Spleen (tissue), 11 donors: ENCODE results near the gene PKMYT1. TPM values are rescaled to one million over a fixed set of nuclear protein-coding genes. Genes with fewer than 3 reads are reported as not detected.

Experiments
- DNase-seq: peaks from one replicate; pipeline ENCODE4 v3.0.0-alpha.2; 2020
- H3K27ac ChIP-seq, 8 donors: fragments of 200-600 bp; sonication (generic) in 7 of 8; 1 replicate in 4 of 8; 2 replicates in 4 of 8; pipeline versions ENCODE4 v1.5.0 to v1.8.0; 2016 to 2021; ENCODE audit warnings: inconsistent platforms in 4 of 8, mild to moderate bottlenecking in 4 of 8, moderate library complexity in 1 of 8
- H3K27me3 ChIP-seq, 7 donors: fragments of 200-600 bp; sonication (generic) in 6 of 7; replicated peaks in 1 of 7; 1 replicate in 4 of 7; 2 replicates in 3 of 7; pipeline versions ENCODE4 v1.5.0 to v1.8.0; 2016 to 2021; ENCODE audit warnings: inconsistent platforms in 3 of 7, mild to moderate bottlenecking in 1 of 7
- H3K36me3 ChIP-seq, 6 donors: fragments of 200-600 bp; sonication (generic) in 5 of 6; 1 replicate in 4 of 6; 2 replicates in 2 of 6; pipeline versions ENCODE4 v1.5.0 to v1.8.0; 2016 to 2021; ENCODE audit warnings: inconsistent platforms in 2 of 6
- H3K4me1 ChIP-seq, 6 donors: fragments of 200-600 bp; sonication (generic) in 5 of 6; 1 replicate in 3 of 6; 2 replicates in 3 of 6; pipeline versions ENCODE4 v1.5.0 to v1.8.0; 2016 to 2021; ENCODE audit warnings: inconsistent platforms in 3 of 6
- H3K4me3 ChIP-seq, 8 donors: fragments of 200-600 bp; sonication (generic) in 7 of 8; 1 replicate in 4 of 8; 2 replicates in 4 of 8; pipeline versions ENCODE4 v1.5.0 to v1.8.0; 2016 to 2021; ENCODE audit warnings: inconsistent platforms in 4 of 8, mild to moderate bottlenecking in 4 of 8, moderate library complexity in 2 of 8
- H3K9me3 ChIP-seq, 8 donors: fragments of 200-600 bp; sonication (generic) in 7 of 8; 1 replicate in 4 of 8; 2 replicates in 4 of 8; pipeline versions ENCODE4 v1.5.0 to v1.8.0; 2016 to 2021; ENCODE audit warnings: inconsistent platforms in 4 of 8
- CTCF ChIP-seq, 11 experiments: fragments of 200-600 bp in 7 of 11; fragments of 450-650 bp in 4 of 11; sonication (generic) in 4 of 11; IDR thresholded peaks in 8 of 11; conservative IDR thresholded peaks in 3 of 11; 1 replicate in 7 of 11; 2 replicates in 4 of 11; pipeline versions ENCODE4 v1.4.0 to v1.8.0; 2016 to 2021; ENCODE audit warnings: antibody characterized with exemption in 11 of 11, inconsistent platforms in 4 of 11, mild to moderate bottlenecking in 1 of 11
- POLR2A ChIP-seq, 3 donors: fragments of 450-650 bp; IDR thresholded peaks; one replicate each; pipeline ENCODE4 v1.5.1; 2017; ENCODE audit warnings: antibody characterized with exemption in 3 of 3, mild to moderate bottlenecking in 1 of 3
- POLR2AphosphoS5 ChIP-seq, 3 donors: sonication (generic); formaldehyde crosslinking; IDR thresholded peaks; one replicate each; pipeline ENCODE4 v1.5.1; 2017; ENCODE audit warnings: antibody characterized with exemption in 3 of 3
- WGBS, 5 donors: extraction: QIAGEN DNeasy Blood & Tissue Kit in 3 of 5; methylation state at CpG; one replicate each; pipeline versions ENCODE4 v1.1.5 to v1.1.7; 2013 to 2018; 5-methylcytosine and 5-hydroxymethylcytosine counted together
- intact Hi-C: fragments of 100-400 bp; cut with DNase I; formaldehyde crosslinking; loops from one replicate; pipeline ENCODE4 v1.15.0; 2023; ENCODE audit warnings: low total_unique reads
- polyA plus RNA-seq, 3 donors: library from polyadenylated mRNA; stranded (reverse); fragments of 200-250 nt; gene quantifications; one replicate each; pipeline ENCODE4 v1.2.1, GENCODE V29; 2013
- total RNA-seq, 7 donors: library from RNA; depleted of rRNA in 3 of 7; stranded (reverse); fragments of >200 nt in 3 of 7; fragmentation: NEBNext Ultra II Directional in 4 of 7; extraction: Animal tissue kit (Norgen Biotek cat#: 25700) in 4 of 7; gene quantifications; one replicate each; pipeline versions ENCODE4 v1.1.0 to v1.2.1, GENCODE V29; 2016 to 2021
- donor health status: healthy with polysubstance abuse.
- donor health status: DM: no; HTN: no; CAD: no; lungs with moderate emphysema.
- donor health status: DM: no; HTN: no; CAD: no.
- donor health status: Bipolar disorder and iron deficiency.
- donor health status: healthy.
- donor health status: DM: no; HTN: no; CAD: no.
- donor health status: DM: yes; HTN: yes; CAD: no.

The PKMYT1 gene
- total and polyA plus RNA-seq, 10 donors = 3.3 to 11.3 (median 6.2) TPM

- peaks cover 0 to 15% (median 8%) of the 10 kb centered on the region in 7 donors for H3K27me3 ChIP-seq
- intact Hi-C loops = no loop called here
- WGBS, 5 donors = 47 to 63% (median 56%) methylated on average over 8 of the region's 8 CpGs
- peak overlapping the region; percentile 94 to 97 (median 95) for H3K27ac ChIP-seq
- DNase-seq = peak; percentile 78
- H3K9me3 ChIP-seq = no peaks in the 10 kb centered on the region
- no peak for TF ChIP-seq POLR2A (IDR thresholded peaks at IDR 0.05)
- no peak for TF ChIP-seq CTCF (IDR thresholded peaks at IDR 0.05 in 8 of 11, conservative IDR thresholded peaks at IDR 0.05 in 3 of 11)
- no peak for TF ChIP-seq POLR2AphosphoS5 (IDR thresholded peaks at IDR 0.05)
- peaks cover 42 to 85% (median 70%) of the 10 kb centered on the region in 6 donors for H3K4me1 ChIP-seq
- peaks cover 0 to 26% (median 18%) of the 10 kb centered on the region in 6 donors for H3K36me3 ChIP-seq
- peak overlapping the region in 7 of 8 donors; percentile 50 to 86 (median 65) for H3K4me3 ChIP-seq
These were observed 42.6 kb upstream of the PKMYT1 start for GRCh38 chr16:3022684-3023414.

- H3K4me1 ChIP-seq = peaks cover 41 to 85% (median 70%) of the 10 kb centered on the region in 6 donors
These were observed 42.0 kb upstream of the PKMYT1 start for GRCh38 chr16:3022208-3022683.

GRCh38 chr16:3021449-3022207 lies 41.4 kb upstream of the PKMYT1 start:
- peaks cover 41 to 83% (median 70%) of the 10 kb centered on the region in 6 donors for H3K4me1 ChIP-seq
- no peaks in the 10 kb centered on the region for H3K9me3 ChIP-seq
- intact Hi-C loops = no loop called here
- peaks cover 0 to 14% (median 11%) of the 10 kb centered on the region in 6 donors for H3K36me3 ChIP-seq
- peaks cover 0 to 28% (median 17%) of the 10 kb centered on the region in 7 donors for H3K27me3 ChIP-seq
- peak in 7 of 11 experiments; percentile 19 to 66 (median 45) for TF ChIP-seq CTCF (IDR thresholded peaks at IDR 0.05 in 8 of 11, conservative IDR thresholded peaks at IDR 0.05 in 3 of 11)
- TF ChIP-seq POLR2A (IDR thresholded peaks at IDR 0.05) = no peak
- peak in 1 of 3 donors; percentile 52 for TF ChIP-seq POLR2AphosphoS5 (IDR thresholded peaks at IDR 0.05)
- DNase-seq = no peak
- H3K4me3 ChIP-seq = peak overlapping the region; percentile 47 to 86 (median 58)
- peak overlapping the region; percentile 64 to 95 (median 94) for H3K27ac ChIP-seq
- 8 to 21% (median 18%) methylated on average over 13 to 25 of the region's 25 CpGs for WGBS, 5 donors

More at GRCh38 chr16:3022208-3022683, 42.0 kb upstream of the PKMYT1 start:
- Histone ChIP-seq H3K27ac (peak overlapping the region; percentile 27 to 95 (median 94)), H3K27me3 (peaks cover 0 to 21% (median 14%) of the 10 kb centered on the region in 7 donors), H3K4me3 (peak overlapping the region in 4 of 8 donors; percentile 56 to 86 (median 63)), H3K36me3 (peaks cover 0 to 20% (median 17%) of the 10 kb centered on the region in 6 donors), H3K9me3 (no peaks in the 10 kb centered on the region)
- intact Hi-C loops = no loop called here
- WGBS, 5 donors = 19 to 41% (median 32%) methylated on average over 8 of the region's 8 CpGs
- DNase-seq = peak; percentile 87
- TF ChIP-seq POLR2A (IDR thresholded peaks at IDR 0.05) = no peak
- peak; percentile 50 to 63 (median 55) for TF ChIP-seq POLR2AphosphoS5 (IDR thresholded peaks at IDR 0.05)

GRCh38 chr16:3020604-3021448 lies 40.6 kb upstream of the PKMYT1 start:
- Histone ChIP-seq H3K27me3 (peaks cover 0 to 36% (median 17%) of the 10 kb centered on the region in 7 donors), H3K4me3 (peak overlapping the region; percentile 47 to 86 (median 58)), H3K36me3 (peaks cover 0 to 6% (median 3%) of the 10 kb centered on the region in 6 donors), H3K4me1 (peaks cover 41 to 83% (median 70%) of the 10 kb centered on the region in 6 donors), H3K9me3 (no peaks in the 10 kb centered on the region), H3K27ac (peak overlapping the region; percentile 64 to 95 (median 94))
- WGBS, 5 donors = 1 to 4% (median 1%) methylated on average over 21 to 57 of the region's 57 CpGs
- TF ChIP-seq POLR2AphosphoS5 (IDR thresholded peaks at IDR 0.05) (peak in 1 of 3 donors; percentile 60), POLR2A (IDR thresholded peaks at IDR 0.05) (no peak), CTCF (IDR thresholded peaks at IDR 0.05 in 8 of 11, conservative IDR thresholded peaks at IDR 0.05 in 3 of 11) (peak in 2 of 11 experiments; percentile 1 to 8)
- intact Hi-C loops = no loop called here
- peak; percentile 94 for DNase-seq
